ENCODE results near the gene CFHR5.

GRCh38 chr1:196997423-196997822 lies 20.1 kb downstream of the CFHR5 start:
- no peak for TF ChIP-seq TOX (CRISPR knock-in tag; IDR thresholded peaks at IDR 0.05; ENCODE audit: borderline replicate concordance)
- no peak for TF ChIP-seq ZC3H10 (CRISPR knock-in tag; IDR thresholded peaks at IDR 0.05)
- TF ChIP-seq OSR1 (CRISPR knock-in tag; IDR thresholded peaks at IDR 0.05) = no peak
- no peak for TF ChIP-seq ZFP30 (CRISPR knock-in tag; IDR thresholded peaks at IDR 0.05)
- TF ChIP-seq PATZ1 (CRISPR knock-in tag; IDR thresholded peaks at IDR 0.05; ENCODE audit: borderline replicate concordance) = no peak
- TF ChIP-seq RARB (CRISPR knock-in tag; IDR thresholded peaks at IDR 0.05) = no peak
- no peak for TF ChIP-seq PPARA (CRISPR knock-in tag; IDR thresholded peaks at IDR 0.05; ENCODE audit: borderline replicate concordance)
- no peak for TF ChIP-seq CREB5 (CRISPR knock-in tag; IDR thresholded peaks at IDR 0.05; ENCODE audit: low read depth)
